Right atrium auricular region (tissue), 2 donors: ENCODE data around the gene HVCN1. TPM values are rescaled to one million over a fixed set of nuclear protein-coding genes. Genes with fewer than 3 reads are reported as not detected.

Experiments used
- DNase-seq: peaks from one replicate; pipeline ENCODE4 v3.0.0-alpha.2; 2019; ENCODE audit warnings: low spot score
- H3K27ac ChIP-seq, 2 donors: fragments of 200-600 bp; sonication (generic); 1 replicate in 1 of 2; 2 replicates in 1 of 2; pipeline ENCODE4 v1.5.1; 2016 to 2019
- H3K27me3 ChIP-seq, 2 donors: fragments of 200-600 bp; sonication (generic); one replicate each; pipeline versions ENCODE4 v1.5.1 to v1.6.0; 2017 to 2019
- H3K36me3 ChIP-seq: fragments of 200-600 bp; sonication (generic); one replicate; pipeline ENCODE4 v1.5.1; 2016
- H3K4me1 ChIP-seq, 2 donors: fragments of 200-600 bp; sonication (generic); one replicate each; pipeline versions ENCODE4 v1.5.1 to v1.6.0; 2017 to 2019
- H3K4me3 ChIP-seq, 2 donors: fragments of 200-600 bp; sonication (generic); 1 replicate in 1 of 2; 2 replicates in 1 of 2; pipeline ENCODE4 v1.5.1; 2017 to 2019; ENCODE audit warnings: mild to moderate bottlenecking in 1 of 2, moderate library complexity in 1 of 2
- H3K9me3 ChIP-seq, 2 donors: fragments of 200-600 bp; sonication (generic); one replicate each; pipeline ENCODE4 v1.5.1; 2019
- total RNA-seq, 2 donors: library from RNA; depleted of rRNA; stranded (reverse); fragments of >200 nt; gene quantifications; one replicate each; pipeline ENCODE4 v1.1.0, GENCODE V29; 2016
- TF ChIP-seq, protein P1 (sequence below), 2 donors: fragments of 200-600 bp; sonication (generic); IDR thresholded peaks; one replicate each; pipeline ENCODE4 v1.5.1; 2019; ENCODE audit warnings: antibody characterized with exemption in 2 of 2

Gene HVCN1
- total RNA-seq, 2 donors from 2014 or later, result 21.7 to 24.1 TPM

DNA sequence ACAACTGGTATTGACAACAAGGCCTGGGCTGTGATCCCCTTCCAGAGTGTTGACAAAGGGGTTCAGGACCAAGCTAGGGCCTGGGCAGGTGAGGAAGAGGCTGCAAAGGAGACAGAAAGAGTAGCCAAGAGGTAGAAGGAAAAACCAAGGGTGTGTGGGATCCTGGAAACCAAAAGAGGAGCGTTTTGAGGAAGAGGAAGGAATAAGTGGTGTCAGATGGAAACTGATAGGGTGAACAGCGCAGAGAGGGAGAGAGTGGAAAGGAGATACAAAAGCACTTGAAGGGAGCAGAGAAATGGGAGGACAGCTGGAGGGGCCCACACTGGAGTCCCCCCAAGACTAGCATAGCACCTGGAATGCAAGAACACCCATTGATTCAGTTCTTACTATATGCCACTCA, 8.3 kb upstream of the HVCN1 start:
- no peak overlapping the region for H3K4me3 ChIP-seq
- no peaks in the 10 kb centered on the region for H3K9me3 ChIP-seq
- H3K4me1 ChIP-seq, result peaks cover 0 to 43% of the 10 kb centered on the region in 2 donors
- no peak for DNase-seq
- H3K27me3 ChIP-seq, result no peaks in the 10 kb centered on the region
- TF ChIP-seq, protein P1, sequence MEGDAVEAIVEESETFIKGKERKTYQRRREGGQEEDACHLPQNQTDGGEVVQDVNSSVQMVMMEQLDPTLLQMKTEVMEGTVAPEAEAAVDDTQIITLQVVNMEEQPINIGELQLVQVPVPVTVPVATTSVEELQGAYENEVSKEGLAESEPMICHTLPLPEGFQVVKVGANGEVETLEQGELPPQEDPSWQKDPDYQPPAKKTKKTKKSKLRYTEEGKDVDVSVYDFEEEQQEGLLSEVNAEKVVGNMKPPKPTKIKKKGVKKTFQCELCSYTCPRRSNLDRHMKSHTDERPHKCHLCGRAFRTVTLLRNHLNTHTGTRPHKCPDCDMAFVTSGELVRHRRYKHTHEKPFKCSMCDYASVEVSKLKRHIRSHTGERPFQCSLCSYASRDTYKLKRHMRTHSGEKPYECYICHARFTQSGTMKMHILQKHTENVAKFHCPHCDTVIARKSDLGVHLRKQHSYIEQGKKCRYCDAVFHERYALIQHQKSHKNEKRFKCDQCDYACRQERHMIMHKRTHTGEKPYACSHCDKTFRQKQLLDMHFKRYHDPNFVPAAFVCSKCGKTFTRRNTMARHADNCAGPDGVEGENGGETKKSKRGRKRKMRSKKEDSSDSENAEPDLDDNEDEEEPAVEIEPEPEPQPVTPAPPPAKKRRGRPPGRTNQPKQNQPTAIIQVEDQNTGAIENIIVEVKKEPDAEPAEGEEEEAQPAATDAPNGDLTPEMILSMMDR (IDR thresholded peaks at IDR 0.05), result no peak
- no peaks in the 10 kb centered on the region for H3K36me3 ChIP-seq
- no peak overlapping the region for H3K27ac ChIP-seq

DNA sequence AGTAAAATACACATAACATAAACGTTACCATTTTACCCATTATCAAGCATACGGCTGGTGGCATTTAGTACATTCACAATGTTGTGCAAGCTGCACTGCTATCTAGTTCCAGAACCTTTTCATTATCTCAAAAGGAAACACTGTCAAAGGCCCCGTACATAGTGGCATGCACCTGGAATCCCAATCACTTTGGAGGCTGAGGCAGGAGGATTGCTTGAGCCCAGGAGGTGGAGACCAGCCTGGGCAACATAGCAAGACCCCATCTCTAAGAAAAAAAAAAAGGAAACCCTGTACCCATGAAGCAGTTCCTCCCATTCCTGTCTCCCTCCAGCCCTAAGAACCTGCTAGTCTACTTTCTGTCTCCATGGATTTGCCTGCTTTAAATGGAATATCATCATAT, 7.4 kb upstream of the HVCN1 start:
- DNase-seq, result no peak
- no peaks in the 10 kb centered on the region for H3K27me3 ChIP-seq
- H3K36me3 ChIP-seq, result no peaks in the 10 kb centered on the region
- H3K4me1 ChIP-seq, result peaks cover 0 to 43% of the 10 kb centered on the region in 2 donors
- no peak overlapping the region for H3K27ac ChIP-seq
- no peak overlapping the region for H3K4me3 ChIP-seq
- H3K9me3 ChIP-seq, result no peaks in the 10 kb centered on the region
- TF ChIP-seq, protein P1 (IDR thresholded peaks at IDR 0.05), result no peak

DNA sequence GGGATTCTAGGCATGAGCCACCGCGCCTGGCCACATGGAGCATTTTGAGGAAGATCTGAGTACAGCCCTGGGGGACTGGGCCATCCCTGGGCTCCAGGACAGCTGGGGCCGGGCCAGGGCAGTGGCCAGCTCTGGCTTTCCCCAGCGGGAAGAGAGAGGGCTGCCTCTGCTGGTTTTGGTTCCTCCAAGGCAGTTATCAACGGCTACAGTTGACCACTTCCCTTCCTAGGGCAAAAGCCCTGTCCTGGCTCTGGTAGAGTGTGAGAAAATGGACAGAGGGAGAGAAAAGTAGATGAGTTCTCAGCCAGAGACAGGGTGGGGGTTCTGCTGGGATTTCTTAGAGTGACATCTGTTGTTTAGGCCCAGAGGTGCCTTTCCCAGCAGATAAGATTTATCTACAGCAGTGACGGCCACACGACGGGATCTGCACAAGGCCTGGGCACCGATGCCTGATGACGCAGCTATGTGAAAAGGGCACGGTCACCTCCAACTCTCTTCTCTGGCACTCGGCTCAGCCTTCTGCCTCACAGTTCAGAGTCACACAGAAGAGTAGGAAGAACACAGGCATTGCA, 5.5 kb upstream of the HVCN1 start:
- no peaks in the 10 kb centered on the region for H3K27me3 ChIP-seq

DNA sequence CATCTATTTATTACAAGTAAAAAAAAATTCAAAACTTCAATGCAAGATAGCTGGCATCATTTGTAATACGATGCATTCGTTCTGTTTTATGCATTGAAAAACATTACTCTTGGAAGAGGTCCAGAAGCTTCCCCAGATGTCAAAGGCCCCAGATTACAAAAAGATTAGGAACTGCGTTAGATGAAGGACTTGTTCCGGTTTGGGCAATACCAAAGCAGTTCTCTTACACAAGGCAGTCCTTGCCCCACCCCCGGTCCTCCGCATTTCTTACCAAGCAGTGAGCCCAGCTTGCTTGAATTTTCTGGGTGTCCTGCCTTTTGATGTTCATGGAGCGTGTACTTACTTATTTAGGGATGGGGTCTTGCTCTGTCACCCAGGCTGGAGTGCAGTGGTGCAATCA, 4.8 kb upstream of the HVCN1 start:
- Histone ChIP-seq H3K4me1 (peaks cover 0 to 40% of the 10 kb centered on the region in 2 donors), H3K27ac (peak overlapping the region; percentile 81 to 88), H3K27me3 (no peaks in the 10 kb centered on the region), H3K9me3 (no peaks in the 10 kb centered on the region), H3K4me3 (no peak overlapping the region), H3K36me3 (no peaks in the 10 kb centered on the region)
- TF ChIP-seq, protein P1 (IDR thresholded peaks at IDR 0.05), result no peak
- no peak for DNase-seq

More for the DNA sequence above, 5.5 kb upstream of the HVCN1 start:
- Histone ChIP-seq H3K36me3 (no peaks in the 10 kb centered on the region), H3K27ac (peak overlapping the region; percentile 81 to 88), H3K4me3 (no peak overlapping the region), H3K4me1 (peaks cover 0 to 45% of the 10 kb centered on the region in 2 donors), H3K9me3 (no peaks in the 10 kb centered on the region)
- TF ChIP-seq, protein P1 (IDR thresholded peaks at IDR 0.05), result no peak
- DNase-seq, result peak; percentile 73

DNA sequence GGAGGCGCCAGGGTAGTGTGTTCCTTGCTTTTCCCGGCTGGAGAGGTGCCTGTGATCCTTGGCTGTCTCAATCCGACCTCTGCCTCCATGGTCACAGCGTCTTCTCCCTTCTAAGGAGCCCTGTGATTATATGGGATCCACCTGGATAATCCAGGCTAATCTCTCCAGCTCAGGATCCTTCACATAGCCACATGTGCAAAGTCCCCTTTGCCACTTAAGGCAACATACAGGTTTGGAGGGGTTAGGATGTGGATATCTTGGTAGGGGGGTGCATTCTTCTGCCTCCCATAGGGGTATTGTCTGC, 1.2 kb upstream of the HVCN1 start:
- H3K27me3 ChIP-seq, result no peaks in the 10 kb centered on the region
- no peak for DNase-seq
- TF ChIP-seq, protein P1 (IDR thresholded peaks at IDR 0.05), result no peak
- H3K9me3 ChIP-seq, result no peaks in the 10 kb centered on the region
- no peaks in the 10 kb centered on the region for H3K36me3 ChIP-seq
- no peak overlapping the region for H3K4me3 ChIP-seq
- peak overlapping the region; percentile 78 to 84 for H3K27ac ChIP-seq
- peaks cover 0 to 43% of the 10 kb centered on the region in 2 donors for H3K4me1 ChIP-seq
